ENCODE data around the gene SNX8.

- TF ChIP-seq POLR2A (IDR thresholded peaks at IDR 0.05; ENCODE audit: control extremely low read depth in 1 of 2, low read depth in 2 of 2, low read length in 2 of 2) (no peak), CHD2 (IDR thresholded peaks at IDR 0.05; ENCODE audit: low read length) (no peak), CHD7 (IDR thresholded peaks at IDR 0.05; ENCODE audit: insufficient replicate concordance, low read length) (peak; percentile 5), BRCA1 (IDR thresholded peaks at IDR 0.05; ENCODE audit: low read depth, low read length) (no peak), CEBPB (IDR thresholded peaks at IDR 0.05; ENCODE audit: low read depth, low read length) (no peak), BACH1 (IDR thresholded peaks at IDR 0.05; ENCODE audit: low read length) (no peak), YY1 (IDR thresholded peaks at IDR 0.05; ENCODE audit: low read depth, low read length) (no peak), EGR1 (IDR thresholded peaks at IDR 0.05; ENCODE audit: borderline replicate concordance, low read depth, low read length) (no peak), HDAC6 (IDR thresholded peaks at IDR 0.05; ENCODE audit: low read depth, low read length) (no peak), EP300 (IDR thresholded peaks at IDR 0.05; ENCODE audit: borderline replicate concordance in 1 of 2, low read depth in 2 of 2, low read length in 2 of 2) (peak in 1 of 2 experiments; percentile 78; a peak in 1 of 3 replicates)
- TF ChIP-seq, protein P1, sequence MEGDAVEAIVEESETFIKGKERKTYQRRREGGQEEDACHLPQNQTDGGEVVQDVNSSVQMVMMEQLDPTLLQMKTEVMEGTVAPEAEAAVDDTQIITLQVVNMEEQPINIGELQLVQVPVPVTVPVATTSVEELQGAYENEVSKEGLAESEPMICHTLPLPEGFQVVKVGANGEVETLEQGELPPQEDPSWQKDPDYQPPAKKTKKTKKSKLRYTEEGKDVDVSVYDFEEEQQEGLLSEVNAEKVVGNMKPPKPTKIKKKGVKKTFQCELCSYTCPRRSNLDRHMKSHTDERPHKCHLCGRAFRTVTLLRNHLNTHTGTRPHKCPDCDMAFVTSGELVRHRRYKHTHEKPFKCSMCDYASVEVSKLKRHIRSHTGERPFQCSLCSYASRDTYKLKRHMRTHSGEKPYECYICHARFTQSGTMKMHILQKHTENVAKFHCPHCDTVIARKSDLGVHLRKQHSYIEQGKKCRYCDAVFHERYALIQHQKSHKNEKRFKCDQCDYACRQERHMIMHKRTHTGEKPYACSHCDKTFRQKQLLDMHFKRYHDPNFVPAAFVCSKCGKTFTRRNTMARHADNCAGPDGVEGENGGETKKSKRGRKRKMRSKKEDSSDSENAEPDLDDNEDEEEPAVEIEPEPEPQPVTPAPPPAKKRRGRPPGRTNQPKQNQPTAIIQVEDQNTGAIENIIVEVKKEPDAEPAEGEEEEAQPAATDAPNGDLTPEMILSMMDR (IDR thresholded peaks at IDR 0.05; ENCODE audit: control extremely low read depth in 1 of 3, insufficient read depth in 1 of 3, low read depth in 1 of 3, low read length in 3 of 3): no peak
- TF ChIP-seq, protein P2, sequence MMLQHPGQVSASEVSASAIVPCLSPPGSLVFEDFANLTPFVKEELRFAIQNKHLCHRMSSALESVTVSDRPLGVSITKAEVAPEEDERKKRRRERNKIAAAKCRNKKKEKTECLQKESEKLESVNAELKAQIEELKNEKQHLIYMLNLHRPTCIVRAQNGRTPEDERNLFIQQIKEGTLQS (IDR thresholded peaks at IDR 0.05; ENCODE audit: insufficient read depth, low read depth, low read length): no peak
- TF ChIP-seq, protein P3, sequence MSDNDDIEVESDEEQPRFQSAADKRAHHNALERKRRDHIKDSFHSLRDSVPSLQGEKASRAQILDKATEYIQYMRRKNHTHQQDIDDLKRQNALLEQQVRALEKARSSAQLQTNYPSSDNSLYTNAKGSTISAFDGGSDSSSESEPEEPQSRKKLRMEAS (IDR thresholded peaks at IDR 0.05): no peak
- TF ChIP-seq, protein P4, sequence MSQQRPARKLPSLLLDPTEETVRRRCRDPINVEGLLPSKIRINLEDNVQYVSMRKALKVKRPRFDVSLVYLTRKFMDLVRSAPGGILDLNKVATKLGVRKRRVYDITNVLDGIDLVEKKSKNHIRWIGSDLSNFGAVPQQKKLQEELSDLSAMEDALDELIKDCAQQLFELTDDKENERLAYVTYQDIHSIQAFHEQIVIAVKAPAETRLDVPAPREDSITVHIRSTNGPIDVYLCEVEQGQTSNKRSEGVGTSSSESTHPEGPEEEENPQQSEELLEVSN (IDR thresholded peaks at IDR 0.05): no peak
These were observed 12.8 kb downstream of the SNX8 start for GRCh38 chr7:2301511-2301863.
